Liver (tissue), 9 donors: ENCODE data around the gene LPAR1. TPM values are rescaled to one million over a fixed set of nuclear protein-coding genes. Genes with fewer than 3 reads are reported as not detected.

Source experiments
- DNase-seq: peaks from one replicate; pipeline ENCODE4 v3.0.0-alpha.2; 2017; ENCODE audit warnings: low spot score
- H3K27ac ChIP-seq, 2 donors: one replicate each; pipeline ENCODE4 v1.7.0; 2013; ENCODE audit warnings: inconsistent platforms in 2 of 2, low read length in 2 of 2, control low read depth in 1 of 2, low read depth in 1 of 2, mild to moderate bottlenecking in 1 of 2
- H3K27me3 ChIP-seq, 4 donors: one replicate each; pipeline versions ENCODE4 v1.6.1 to v1.7.0; 2013; ENCODE audit warnings: low read length in 3 of 4, inconsistent platforms in 1 of 4, mild to moderate bottlenecking in 1 of 4, moderate library complexity in 1 of 4; ENCODE audit not compliant: control insufficient read depth in 4 of 4, insufficient read depth in 4 of 4
- H3K36me3 ChIP-seq, 4 donors: one replicate each; pipeline versions ENCODE4 v1.6.1 to v1.7.0; 2013; ENCODE audit warnings: low read length in 3 of 4, mild to moderate bottlenecking in 3 of 4, low read depth in 1 of 4, moderate library complexity in 1 of 4; ENCODE audit not compliant: control insufficient read depth in 4 of 4, insufficient read depth in 3 of 4
- H3K4me1 ChIP-seq, 4 donors: one replicate each; pipeline versions ENCODE4 v1.6.1 to v1.7.0; 2013; ENCODE audit warnings: low read length in 3 of 4, mild to moderate bottlenecking in 3 of 4, moderate library complexity in 1 of 4; ENCODE audit not compliant: control insufficient read depth in 4 of 4, insufficient read depth in 4 of 4
- H3K4me3 ChIP-seq, 3 donors: one replicate each; pipeline versions ENCODE4 v1.6.1 to v1.7.0; 2013; ENCODE audit warnings: low read length in 3 of 3, control low read depth in 1 of 3, low read depth in 1 of 3, mild to moderate bottlenecking in 1 of 3
- H3K9ac ChIP-seq, 2 donors: one replicate each; pipeline ENCODE4 v1.7.0; 2013; ENCODE audit warnings: low read length in 2 of 2, mild to moderate bottlenecking in 2 of 2, moderate library complexity in 2 of 2, control low read depth in 1 of 2, low read depth in 1 of 2
- H3K9me3 ChIP-seq, 4 donors: one replicate each; pipeline versions ENCODE4 v1.6.1 to v1.7.0; 2013; ENCODE audit warnings: low read length in 3 of 4; ENCODE audit not compliant: control insufficient read depth in 4 of 4
- EGR1 ChIP-seq, 2 donors: IDR thresholded peaks; 2 replicates each; pipeline ENCODE4 v1.6.1; 2016 to 2018; ENCODE audit warnings: antibody characterized with exemption in 2 of 2, low read depth in 2 of 2
- FOXA1 ChIP-seq: IDR thresholded peaks from 2 replicates; pipeline ENCODE4 v1.6.1; 2016; ENCODE audit warnings: antibody characterized with exemption
- GABPA ChIP-seq, 2 donors: IDR thresholded peaks in 1 of 2; conservative IDR thresholded peaks in 1 of 2; 2 replicates each; pipeline ENCODE4 v1.6.1; 2016; ENCODE audit warnings: antibody characterized with exemption in 2 of 2, mild to moderate bottlenecking in 1 of 2, moderate library complexity in 1 of 2
- HNF4A ChIP-seq, 2 donors: conservative IDR thresholded peaks; 2 replicates each; pipeline ENCODE4 v1.6.1; 2016; ENCODE audit warnings: antibody characterized with exemption in 2 of 2, mild to moderate bottlenecking in 2 of 2
- HNF4G ChIP-seq: IDR thresholded peaks from 2 replicates; pipeline ENCODE4 v1.6.1; 2016; ENCODE audit warnings: antibody characterized with exemption
- JUND ChIP-seq, 2 donors: IDR thresholded peaks; 2 replicates each; pipeline ENCODE4 v1.6.1; 2016; ENCODE audit warnings: antibody characterized with exemption in 2 of 2
- NR2F2 ChIP-seq: IDR thresholded peaks from 2 replicates; pipeline ENCODE4 v1.6.1; 2016; ENCODE audit warnings: antibody characterized with exemption
- RAD21 ChIP-seq, 2 donors: IDR thresholded peaks; 2 replicates each; pipeline ENCODE4 v1.6.1; 2016; ENCODE audit warnings: antibody characterized with exemption in 2 of 2, mild to moderate bottlenecking in 2 of 2
- RXRA ChIP-seq, 2 donors: IDR thresholded peaks; 2 replicates each; pipeline ENCODE4 v1.6.1; 2017 to 2018; ENCODE audit warnings: antibody characterized with exemption in 2 of 2, mild to moderate bottlenecking in 1 of 2
- SP1 ChIP-seq: IDR thresholded peaks from 2 replicates; pipeline ENCODE4 v1.6.1; 2018; ENCODE audit warnings: antibody characterized with exemption, mild to moderate bottlenecking
- TAF1 ChIP-seq: conservative IDR thresholded peaks from 2 replicates; pipeline ENCODE4 v1.6.1; 2016; ENCODE audit warnings: antibody characterized with exemption, mild to moderate bottlenecking
- YY1 ChIP-seq: IDR thresholded peaks from 2 replicates; pipeline ENCODE4 v1.6.1; 2016; ENCODE audit warnings: antibody characterized with exemption, mild to moderate bottlenecking
- whole genome bisulfite sequencing: extraction: QIAGEN DNeasy Blood & Tissue Kit; methylation state at CpG from one replicate; pipeline ENCODE4 v1.1.7; 2013; 5-methylcytosine and 5-hydroxymethylcytosine counted together
- polyA plus RNA-seq, 2 donors: library from polyadenylated mRNA; stranded (reverse) in 1 of 2; unstranded in 1 of 2; fragments of 200-250 nt in 1 of 2; fragments of >200 nt in 1 of 2; fragmentation: Nextera tagmentation in 1 of 2; extraction: Ambion mirVana in 1 of 2; gene quantifications; one replicate each; pipeline versions ENCODE4 v1.2.1 to v1.2.3, GENCODE V29; 2013 to 2015
- total RNA-seq, 2 donors: library from RNA; depleted of rRNA; stranded (reverse); fragments of >200 nt; gene quantifications; one replicate each; pipeline ENCODE4 v1.2.3, GENCODE V29; 2014
- TF ChIP-seq, protein P1 (sequence below): IDR thresholded peaks from 2 replicates; pipeline ENCODE4 v1.6.1; 2016; ENCODE audit warnings: antibody characterized with exemption, mild to moderate bottlenecking
- TF ChIP-seq, protein P2 (sequence below): IDR thresholded peaks from 2 replicates; pipeline ENCODE4 v1.6.1; 2016; ENCODE audit warnings: antibody characterized with exemption
- TF ChIP-seq, protein P3 (sequence below): IDR thresholded peaks from 2 replicates; pipeline ENCODE4 v1.6.1; 2016; ENCODE audit warnings: antibody characterized with exemption
- TF ChIP-seq, protein P4 (sequence below): IDR thresholded peaks from 2 replicates; pipeline ENCODE4 v1.6.1; 2016; ENCODE audit warnings: antibody characterized with exemption
- TF ChIP-seq, protein P5 (sequence below): fragments of 150-350 bp; IDR thresholded peaks from 2 replicates; pipeline ENCODE4 v1.5.1; 2017; ENCODE audit warnings: improper control_type of control experiment, low read depth, low read length; ENCODE audit not compliant: missing input control
- donor health status: healthy.
- donor health status: healthy.
- donor health status: healthy.
- donor health status: healthy.
- donor health status: healthy.

Gene LPAR1
- total and polyA plus RNA-seq, 4 donors = 0.51 to 3.6 (median 1.1) TPM

DNA sequence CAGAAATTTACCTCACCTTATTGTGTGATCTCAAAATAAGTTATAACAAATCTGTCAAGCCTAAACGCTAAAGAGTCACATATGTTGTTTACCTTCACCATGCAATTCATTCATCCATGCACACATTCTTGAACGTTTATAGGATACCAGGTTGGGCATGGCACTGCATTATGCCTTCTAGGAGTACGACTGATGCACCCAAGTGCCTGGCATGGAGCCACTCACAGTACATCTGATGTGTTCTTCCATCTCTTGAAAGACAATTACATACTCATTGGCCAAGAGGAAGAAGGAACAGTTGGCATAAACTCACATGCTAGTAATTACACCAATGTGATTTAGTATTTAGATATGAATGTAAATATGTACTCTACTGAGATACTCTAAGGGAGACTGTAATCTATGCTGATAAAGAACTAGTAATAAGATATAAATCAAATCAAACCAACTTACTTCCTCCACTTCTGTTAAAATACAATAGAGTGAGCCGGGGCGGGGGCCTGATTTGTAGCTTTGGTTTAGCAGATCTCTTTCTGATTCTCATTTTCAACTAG, 90.7 kb downstream of the LPAR1 start:
- Histone ChIP-seq H3K9me3 (no peaks in the 10 kb centered on the region), H3K4me3 (no peak overlapping the region), H3K4me1 (no peaks in the 10 kb centered on the region), H3K9ac (no peak overlapping the region), H3K36me3 (no peaks in the 10 kb centered on the region), H3K27me3 (no peaks in the 10 kb centered on the region), H3K27ac (no peak overlapping the region)
- 71% methylated on average over 5 of the region's 5 CpGs for WGBS
- no peak for DNase-seq
- TF ChIP-seq YY1 (no peak), FOXA1 (no peak), EGR1 (IDR thresholded peaks at IDR 0.05; ENCODE audit: low read depth in 2 of 2) (no peak), TAF1 (no peak), JUND (IDR thresholded peaks at IDR 0.05) (no peak), GABPA (IDR thresholded peaks at IDR 0.05 in 1 of 2, conservative IDR thresholded peaks at IDR 0.05 in 1 of 2) (no peak), HNF4A (conservative IDR thresholded peaks at IDR 0.05) (no peak), HNF4G (no peak), NR2F2 (no peak), RAD21 (IDR thresholded peaks at IDR 0.05) (no peak), SP1 (no peak), RXRA (IDR thresholded peaks at IDR 0.05) (no peak)
- TF ChIP-seq, protein P1, sequence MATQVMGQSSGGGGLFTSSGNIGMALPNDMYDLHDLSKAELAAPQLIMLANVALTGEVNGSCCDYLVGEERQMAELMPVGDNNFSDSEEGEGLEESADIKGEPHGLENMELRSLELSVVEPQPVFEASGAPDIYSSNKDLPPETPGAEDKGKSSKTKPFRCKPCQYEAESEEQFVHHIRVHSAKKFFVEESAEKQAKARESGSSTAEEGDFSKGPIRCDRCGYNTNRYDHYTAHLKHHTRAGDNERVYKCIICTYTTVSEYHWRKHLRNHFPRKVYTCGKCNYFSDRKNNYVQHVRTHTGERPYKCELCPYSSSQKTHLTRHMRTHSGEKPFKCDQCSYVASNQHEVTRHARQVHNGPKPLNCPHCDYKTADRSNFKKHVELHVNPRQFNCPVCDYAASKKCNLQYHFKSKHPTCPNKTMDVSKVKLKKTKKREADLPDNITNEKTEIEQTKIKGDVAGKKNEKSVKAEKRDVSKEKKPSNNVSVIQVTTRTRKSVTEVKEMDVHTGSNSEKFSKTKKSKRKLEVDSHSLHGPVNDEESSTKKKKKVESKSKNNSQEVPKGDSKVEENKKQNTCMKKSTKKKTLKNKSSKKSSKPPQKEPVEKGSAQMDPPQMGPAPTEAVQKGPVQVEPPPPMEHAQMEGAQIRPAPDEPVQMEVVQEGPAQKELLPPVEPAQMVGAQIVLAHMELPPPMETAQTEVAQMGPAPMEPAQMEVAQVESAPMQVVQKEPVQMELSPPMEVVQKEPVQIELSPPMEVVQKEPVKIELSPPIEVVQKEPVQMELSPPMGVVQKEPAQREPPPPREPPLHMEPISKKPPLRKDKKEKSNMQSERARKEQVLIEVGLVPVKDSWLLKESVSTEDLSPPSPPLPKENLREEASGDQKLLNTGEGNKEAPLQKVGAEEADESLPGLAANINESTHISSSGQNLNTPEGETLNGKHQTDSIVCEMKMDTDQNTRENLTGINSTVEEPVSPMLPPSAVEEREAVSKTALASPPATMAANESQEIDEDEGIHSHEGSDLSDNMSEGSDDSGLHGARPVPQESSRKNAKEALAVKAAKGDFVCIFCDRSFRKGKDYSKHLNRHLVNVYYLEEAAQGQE = no peak
- TF ChIP-seq, protein P2, sequence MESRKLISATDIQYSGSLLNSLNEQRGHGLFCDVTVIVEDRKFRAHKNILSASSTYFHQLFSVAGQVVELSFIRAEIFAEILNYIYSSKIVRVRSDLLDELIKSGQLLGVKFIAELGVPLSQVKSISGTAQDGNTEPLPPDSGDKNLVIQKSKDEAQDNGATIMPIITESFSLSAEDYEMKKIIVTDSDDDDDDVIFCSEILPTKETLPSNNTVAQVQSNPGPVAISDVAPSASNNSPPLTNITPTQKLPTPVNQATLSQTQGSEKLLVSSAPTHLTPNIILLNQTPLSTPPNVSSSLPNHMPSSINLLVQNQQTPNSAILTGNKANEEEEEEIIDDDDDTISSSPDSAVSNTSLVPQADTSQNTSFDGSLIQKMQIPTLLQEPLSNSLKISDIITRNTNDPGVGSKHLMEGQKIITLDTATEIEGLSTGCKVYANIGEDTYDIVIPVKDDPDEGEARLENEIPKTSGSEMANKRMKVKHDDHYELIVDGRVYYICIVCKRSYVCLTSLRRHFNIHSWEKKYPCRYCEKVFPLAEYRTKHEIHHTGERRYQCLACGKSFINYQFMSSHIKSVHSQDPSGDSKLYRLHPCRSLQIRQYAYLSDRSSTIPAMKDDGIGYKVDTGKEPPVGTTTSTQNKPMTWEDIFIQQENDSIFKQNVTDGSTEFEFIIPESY = no peak
- TF ChIP-seq, protein P3, sequence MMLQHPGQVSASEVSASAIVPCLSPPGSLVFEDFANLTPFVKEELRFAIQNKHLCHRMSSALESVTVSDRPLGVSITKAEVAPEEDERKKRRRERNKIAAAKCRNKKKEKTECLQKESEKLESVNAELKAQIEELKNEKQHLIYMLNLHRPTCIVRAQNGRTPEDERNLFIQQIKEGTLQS = no peak
- TF ChIP-seq, protein P4, sequence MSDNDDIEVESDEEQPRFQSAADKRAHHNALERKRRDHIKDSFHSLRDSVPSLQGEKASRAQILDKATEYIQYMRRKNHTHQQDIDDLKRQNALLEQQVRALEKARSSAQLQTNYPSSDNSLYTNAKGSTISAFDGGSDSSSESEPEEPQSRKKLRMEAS = no peak
- TF ChIP-seq, protein P5, sequence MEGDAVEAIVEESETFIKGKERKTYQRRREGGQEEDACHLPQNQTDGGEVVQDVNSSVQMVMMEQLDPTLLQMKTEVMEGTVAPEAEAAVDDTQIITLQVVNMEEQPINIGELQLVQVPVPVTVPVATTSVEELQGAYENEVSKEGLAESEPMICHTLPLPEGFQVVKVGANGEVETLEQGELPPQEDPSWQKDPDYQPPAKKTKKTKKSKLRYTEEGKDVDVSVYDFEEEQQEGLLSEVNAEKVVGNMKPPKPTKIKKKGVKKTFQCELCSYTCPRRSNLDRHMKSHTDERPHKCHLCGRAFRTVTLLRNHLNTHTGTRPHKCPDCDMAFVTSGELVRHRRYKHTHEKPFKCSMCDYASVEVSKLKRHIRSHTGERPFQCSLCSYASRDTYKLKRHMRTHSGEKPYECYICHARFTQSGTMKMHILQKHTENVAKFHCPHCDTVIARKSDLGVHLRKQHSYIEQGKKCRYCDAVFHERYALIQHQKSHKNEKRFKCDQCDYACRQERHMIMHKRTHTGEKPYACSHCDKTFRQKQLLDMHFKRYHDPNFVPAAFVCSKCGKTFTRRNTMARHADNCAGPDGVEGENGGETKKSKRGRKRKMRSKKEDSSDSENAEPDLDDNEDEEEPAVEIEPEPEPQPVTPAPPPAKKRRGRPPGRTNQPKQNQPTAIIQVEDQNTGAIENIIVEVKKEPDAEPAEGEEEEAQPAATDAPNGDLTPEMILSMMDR = no peak
